ENCODE data around the gene FAM124B. TPM values are rescaled to one million over a fixed set of nuclear protein-coding genes. Genes with fewer than 3 reads are reported as not detected.

The FAM124B gene
- polyA plus RNA-seq, 1 of the 3 experiments (the other 2 are of a cell fraction): not detected

GRCh38 chr2:224440988-224441387 lies 39.1 kb upstream of the FAM124B start:
- Histone ChIP-seq H3K4me1 (ENCODE audit: control insufficient read depth in 1 of 2, insufficient read depth in 2 of 2, low read depth in 1 of 2, low read length in 1 of 2) (peaks cover 0 to 2% of the 10 kb centered on the region in 2 experiments; a peak in 1 of 4 replicates), H3K9me3 (no peaks in the 10 kb centered on the region), H3K4me3 (ENCODE audit: low read depth in 2 of 2, low read length in 1 of 2) (no peak overlapping the region), H3F3A (replicated peaks; ENCODE audit: insufficient read depth) (no peaks in the 10 kb centered on the region), H3K27me3 (ENCODE audit: insufficient read depth) (no peaks in the 10 kb centered on the region; the same call in 1 of the 2 replicates), H3K9me2 (no peaks in the 10 kb centered on the region), H3K4me2 (no peak overlapping the region), H3K36me3 (replicated peaks in 1 of 2; ENCODE audit: control insufficient read depth in 1 of 2, insufficient read depth in 2 of 2, low read length in 1 of 2) (no peaks in the 10 kb centered on the region), H2AFZ (ENCODE audit: low read depth) (no peak overlapping the region), H4K20me1 (ENCODE audit: insufficient read depth) (no peaks in the 10 kb centered on the region), H3K79me2 (ENCODE audit: insufficient read depth) (no peaks in the 10 kb centered on the region), H3K9ac (no peak overlapping the region), H3K27ac (ENCODE audit: low read depth in 2 of 2, low read length in 1 of 2) (no peak overlapping the region)
- no peak for DNase-seq
- ChIA-PET CTCF (interaction anchor here (1.7 to 2.3 kb wide), 2 partner anchors 9 to 72 kb away, joined by 4 to 7 read pairs; no protein-coding TSS in a partner anchor), POLR2A (no interaction called here)
- TF ChIP-seq MXI1 (IDR thresholded peaks at IDR 0.05; ENCODE audit: low read depth, low read length): no peak
- TF ChIP-seq RFX5 (IDR thresholded peaks at IDR 0.05; ENCODE audit: low read length): no peak
- WGBS (ENCODE audit: low lambda C conversion rate): 87% methylated on average over 5 of the region's 5 CpGs

DNA sequence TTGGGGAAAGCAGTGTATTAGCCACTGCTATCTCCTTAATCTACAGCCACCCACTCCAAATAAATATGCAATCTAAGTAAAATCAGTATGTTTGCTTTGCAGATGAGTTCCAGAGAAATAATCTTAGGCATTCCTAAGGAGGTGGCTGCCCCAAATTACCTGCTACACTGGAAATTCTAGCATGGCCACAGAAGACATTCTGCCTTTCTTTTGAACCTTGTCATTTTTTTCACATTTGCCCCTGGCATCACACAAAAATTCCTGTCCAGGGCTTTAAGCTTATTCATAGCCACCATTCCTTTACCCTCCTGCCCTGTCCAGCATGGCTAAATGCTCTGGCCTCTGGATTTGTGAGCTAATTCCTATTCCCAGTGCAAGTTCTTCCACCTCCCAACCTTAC lies 36.8 kb upstream of the FAM124B start:
- Histone ChIP-seq H3K36me3 (replicated peaks in 1 of 2; ENCODE audit: control insufficient read depth in 1 of 2, insufficient read depth in 2 of 2, low read length in 1 of 2) (no peaks in the 10 kb centered on the region), H3K27me3 (ENCODE audit: insufficient read depth) (no peaks in the 10 kb centered on the region; the same call in 1 of the 2 replicates), H3K9me3 (no peaks in the 10 kb centered on the region), H2AFZ (ENCODE audit: low read depth) (no peak overlapping the region), H4K20me1 (ENCODE audit: insufficient read depth) (no peaks in the 10 kb centered on the region), H3K9me2 (no peaks in the 10 kb centered on the region), H3K4me2 (no peak overlapping the region), H3K4me1 (ENCODE audit: control insufficient read depth in 1 of 2, insufficient read depth in 2 of 2, low read depth in 1 of 2, low read length in 1 of 2) (peaks cover 0 to 2% of the 10 kb centered on the region in 2 experiments; a peak in 1 of 4 replicates), H3F3A (replicated peaks; ENCODE audit: insufficient read depth) (no peaks in the 10 kb centered on the region), H3K4me3 (ENCODE audit: low read depth in 2 of 2, low read length in 1 of 2) (no peak overlapping the region), H3K9ac (no peak overlapping the region), H3K27ac (ENCODE audit: low read depth in 2 of 2, low read length in 1 of 2) (no peak overlapping the region), H3K79me2 (ENCODE audit: insufficient read depth) (no peaks in the 10 kb centered on the region)
- POLR2A ChIA-PET: no interaction called here
- no peak for DNase-seq
- CTCF ChIA-PET: no interaction called here
- no peak for TF ChIP-seq ZBTB33 (IDR thresholded peaks at IDR 0.05; ENCODE audit: borderline replicate concordance, low read depth)
- no peak for TF ChIP-seq TEAD4 (IDR thresholded peaks at IDR 0.05; ENCODE audit: borderline replicate concordance, insufficient read depth)
- TF ChIP-seq NRF1 (IDR thresholded peaks at IDR 0.05; ENCODE audit: low read depth, low read length): no peak
- TF ChIP-seq TAF1 (IDR thresholded peaks at IDR 0.05; ENCODE audit: borderline replicate concordance, low read depth, low read length): no peak
- TF ChIP-seq, protein P1, sequence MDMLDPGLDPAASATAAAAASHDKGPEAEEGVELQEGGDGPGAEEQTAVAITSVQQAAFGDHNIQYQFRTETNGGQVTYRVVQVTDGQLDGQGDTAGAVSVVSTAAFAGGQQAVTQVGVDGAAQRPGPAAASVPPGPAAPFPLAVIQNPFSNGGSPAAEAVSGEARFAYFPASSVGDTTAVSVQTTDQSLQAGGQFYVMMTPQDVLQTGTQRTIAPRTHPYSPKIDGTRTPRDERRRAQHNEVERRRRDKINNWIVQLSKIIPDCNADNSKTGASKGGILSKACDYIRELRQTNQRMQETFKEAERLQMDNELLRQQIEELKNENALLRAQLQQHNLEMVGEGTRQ (IDR thresholded peaks at IDR 0.05; ENCODE audit: borderline replicate concordance, low read depth, low read length): no peak
- TF ChIP-seq EZH2phosphoT487 (IDR thresholded peaks at IDR 0.05; ENCODE audit: borderline replicate concordance, low read depth): no peak
- TF ChIP-seq, protein P2, sequence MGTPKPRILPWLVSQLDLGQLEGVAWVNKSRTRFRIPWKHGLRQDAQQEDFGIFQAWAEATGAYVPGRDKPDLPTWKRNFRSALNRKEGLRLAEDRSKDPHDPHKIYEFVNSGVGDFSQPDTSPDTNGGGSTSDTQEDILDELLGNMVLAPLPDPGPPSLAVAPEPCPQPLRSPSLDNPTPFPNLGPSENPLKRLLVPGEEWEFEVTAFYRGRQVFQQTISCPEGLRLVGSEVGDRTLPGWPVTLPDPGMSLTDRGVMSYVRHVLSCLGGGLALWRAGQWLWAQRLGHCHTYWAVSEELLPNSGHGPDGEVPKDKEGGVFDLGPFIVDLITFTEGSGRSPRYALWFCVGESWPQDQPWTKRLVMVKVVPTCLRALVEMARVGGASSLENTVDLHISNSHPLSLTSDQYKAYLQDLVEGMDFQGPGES (IDR thresholded peaks at IDR 0.05; ENCODE audit: low read depth, low read length): no peak
- TF ChIP-seq, protein P3, sequence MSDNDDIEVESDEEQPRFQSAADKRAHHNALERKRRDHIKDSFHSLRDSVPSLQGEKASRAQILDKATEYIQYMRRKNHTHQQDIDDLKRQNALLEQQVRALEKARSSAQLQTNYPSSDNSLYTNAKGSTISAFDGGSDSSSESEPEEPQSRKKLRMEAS (IDR thresholded peaks at IDR 0.05; ENCODE audit: low read depth): no peak
- TF ChIP-seq EP300 (IDR thresholded peaks at IDR 0.05; ENCODE audit: borderline replicate concordance in 1 of 2, low read depth in 1 of 2, low read length in 1 of 2): no peak
- no peak for TF ChIP-seq CHD2 (IDR thresholded peaks at IDR 0.05; ENCODE audit: low read length, partially characterized antibody)
- TF ChIP-seq USF1 (IDR thresholded peaks at IDR 0.05; ENCODE audit: borderline replicate concordance, low read depth): no peak
- TF ChIP-seq REST (IDR thresholded peaks at IDR 0.05; ENCODE audit: low read depth, low read length): no peak
- no peak for TF ChIP-seq JUND (IDR thresholded peaks at IDR 0.05)
- TF ChIP-seq ELF1 (IDR thresholded peaks at IDR 0.05): no peak
